ENCODE measurements around the gene RBBP8NL. TPM values are rescaled to one million over a fixed set of nuclear protein-coding genes. Genes with fewer than 3 reads are reported as not detected.
"Not testable (repeated sequence)": the region's sequence is repeated elsewhere in the genome, so short reads cannot be mapped to it uniquely, and the experiment has no call there.

Gene RBBP8NL
- total RNA-seq, 2 donors from 2014 or later, result not detected

GRCh38 chr20:62378215-62378614 is 49.1 kb downstream of the RBBP8NL start:
- DNase-seq (ENCODE audit: low spot score), result no peak
- peak overlapping the region; percentile 57 to 78 for H3K27ac ChIP-seq
- no peak overlapping the region for H3K4me3 ChIP-seq
- H3K36me3 ChIP-seq, result no peaks in the 10 kb centered on the region
- no peak for TF ChIP-seq CTCF (IDR thresholded peaks at IDR 0.05)
- H3K9me3 ChIP-seq, result no peaks in the 10 kb centered on the region
- no peaks in the 10 kb centered on the region for H3K27me3 ChIP-seq
- H3K4me1 ChIP-seq, result peaks cover 0 to 72% of the 10 kb centered on the region in 2 donors

- H3K4me3 ChIP-seq, result no peak overlapping the region
- H3K4me1 ChIP-seq, result peaks cover 0 to 72% of the 10 kb centered on the region in 2 donors
- no peaks in the 10 kb centered on the region for H3K27me3 ChIP-seq
- no peaks in the 10 kb centered on the region for H3K9me3 ChIP-seq
- no peaks in the 10 kb centered on the region for H3K36me3 ChIP-seq
- TF ChIP-seq CTCF (IDR thresholded peaks at IDR 0.05), result no peak
- no peak for DNase-seq (ENCODE audit: low spot score)
- H3K27ac ChIP-seq, result peak overlapping the region; percentile 57 to 78
Observed at GRCh38 chr20:62377615-62378178, 49.6 kb downstream of the RBBP8NL start.

- peaks cover 0 to 67% of the 10 kb centered on the region in 2 donors for H3K4me1 ChIP-seq
- no peak for TF ChIP-seq CTCF (IDR thresholded peaks at IDR 0.05)
- H3K27ac ChIP-seq, result peak overlapping the region; percentile 57 to 78
Observed at GRCh38 chr20:62377064-62377461, 50.3 kb downstream of the RBBP8NL start.

GRCh38 chr20:62376112-62377063 is 51.0 kb downstream of the RBBP8NL start:
- Histone ChIP-seq H3K36me3 (no peaks in the 10 kb centered on the region), H3K9me3 (no peaks in the 10 kb centered on the region), H3K27ac (peak overlapping the region; percentile 57 to 78), H3K4me1 (peaks cover 0 to 64% of the 10 kb centered on the region in 2 donors), H3K27me3 (no peaks in the 10 kb centered on the region), H3K4me3 (no peak overlapping the region)
- no peak for DNase-seq (ENCODE audit: low spot score)
- peak; percentile 33 to 63 for TF ChIP-seq CTCF (IDR thresholded peaks at IDR 0.05)

More at GRCh38 chr20:62377064-62377461, 50.3 kb downstream of the RBBP8NL start:
- Histone ChIP-seq H3K36me3 (no peaks in the 10 kb centered on the region), H3K27me3 (no peaks in the 10 kb centered on the region), H3K4me3 (no peak overlapping the region), H3K9me3 (no peaks in the 10 kb centered on the region)
- no peak for DNase-seq (ENCODE audit: low spot score)

- Histone ChIP-seq H3K36me3 (no peaks in the 10 kb centered on the region), H3K27me3 (no peaks in the 10 kb centered on the region), H3K4me3 (no peak overlapping the region), H3K9me3 (no peaks in the 10 kb centered on the region), H3K27ac (peak overlapping the region in 1 of 2 donors; percentile 57), H3K4me1 (peaks cover 0 to 66% of the 10 kb centered on the region in 2 donors)
- DNase-seq (ENCODE audit: low spot score), result no peak
- no peak for TF ChIP-seq CTCF (IDR thresholded peaks at IDR 0.05)
Observed at GRCh38 chr20:62374331-62375152, 52.8 kb downstream of the RBBP8NL start.

- not testable (repeated sequence) for DNase-seq (ENCODE audit: low spot score); H3K27ac ChIP-seq; H3K9me3 ChIP-seq; H3K36me3 ChIP-seq; H3K4me3 ChIP-seq; H3K27me3 ChIP-seq
- peaks cover 0 to 74% of the 10 kb centered on the region in 2 donors for H3K4me1 ChIP-seq
Observed at GRCh38 chr20:62373631-62374179, 53.6 kb downstream of the RBBP8NL start.
